ENCODE measurements around the gene CBARP. TPM values are rescaled to one million over a fixed set of nuclear protein-coding genes. Genes with fewer than 3 reads are reported as not detected.
A peak's percentile ranks its signal among the peaks of the same experiment; 100 is the strongest.
"Not testable (repeated sequence)": the region's sequence is repeated elsewhere in the genome, so short reads cannot be mapped to it uniquely, and the experiment has no call there.

The CBARP gene
- polyA plus RNA-seq, 6 donors from 2014 or later: not detected

GRCh38 chr19:1214299-1214861 lies 23.4 kb downstream of the CBARP start:
- no peaks in the 10 kb centered on the region for H3K27me3 Mint-ChIP-seq
- no peaks in the 10 kb centered on the region for H3K36me3 Mint-ChIP-seq
- H3K4me3 Mint-ChIP-seq: peak overlapping the region in 6 of 8 donors; percentile 66 to 90 (median 77)
- no peaks in the 10 kb centered on the region for H3K9me3 Mint-ChIP-seq
- H3K4me1 Mint-ChIP-seq: peaks cover 17 to 48% (median 38%) of the 10 kb centered on the region in 3 donors
- peak overlapping the region in 4 of 6 donors; percentile 90 to 98 (median 95) for H3K27ac Mint-ChIP-seq
- DNase-seq (no peak), ATAC-seq (ENCODE audit: low read depth in 2 of 2) (no peak)

- peaks cover 17 to 51% (median 39%) of the 10 kb centered on the region in 3 donors for H3K4me1 Mint-ChIP-seq
Observed at GRCh38 chr19:1213391-1214286, 24.2 kb downstream of the CBARP start.

GRCh38 chr19:1211494-1212234 lies 26.1 kb downstream of the CBARP start:
- Mint-ChIP-seq H3K4me1 (peaks cover 27 to 61% (median 49%) of the 10 kb centered on the region in 3 donors), H3K27me3 (no peaks in the 10 kb centered on the region), H3K4me3 (peak overlapping the region in 2 of 8 donors; percentile 61 to 77), H3K9me3 (no peaks in the 10 kb centered on the region), H3K36me3 (no peaks in the 10 kb centered on the region), H3K27ac (peak overlapping the region in 2 of 6 donors; percentile 15 to 53)
- ATAC-seq (ENCODE audit: low read depth in 2 of 2) (no peak), DNase-seq (no peak)

More at GRCh38 chr19:1213391-1214286, 24.2 kb downstream of the CBARP start:
- Mint-ChIP-seq H3K27me3 (no peaks in the 10 kb centered on the region), H3K9me3 (no peaks in the 10 kb centered on the region), H3K4me3 (peak overlapping the region; percentile 66 to 90 (median 77)), H3K36me3 (no peaks in the 10 kb centered on the region), H3K27ac (peak overlapping the region; percentile 90 to 98 (median 95))
- ATAC-seq (ENCODE audit: low read depth in 2 of 2): peak; percentile 94 to 95
- DNase-seq: peak; percentile 55

GRCh38 chr19:1210227-1210538 lies 27.6 kb downstream of the CBARP start:
- H3K36me3 Mint-ChIP-seq: no peaks in the 10 kb centered on the region
- H3K27ac Mint-ChIP-seq: no peak overlapping the region
- ATAC-seq (ENCODE audit: low read depth in 2 of 2) (no peak), DNase-seq (no peak)
- H3K4me1 Mint-ChIP-seq: peaks cover 32 to 56% (median 53%) of the 10 kb centered on the region in 3 donors
- peak overlapping the region in 3 of 8 donors; percentile 15 to 37 (median 22) for H3K4me3 Mint-ChIP-seq
- no peaks in the 10 kb centered on the region for H3K9me3 Mint-ChIP-seq
- no peaks in the 10 kb centered on the region for H3K27me3 Mint-ChIP-seq

GRCh38 chr19:1208830-1209229 lies 29.0 kb downstream of the CBARP start:
- not testable (repeated sequence) for DNase-seq; ATAC-seq (ENCODE audit: low read depth in 2 of 2); H3K27ac Mint-ChIP-seq; H3K27me3 Mint-ChIP-seq; H3K9me3 Mint-ChIP-seq; H3K36me3 Mint-ChIP-seq
- H3K4me1 Mint-ChIP-seq: peaks cover 28 to 55% (median 45%) of the 10 kb centered on the region in 3 donors
- peak overlapping the region; percentile 6 to 99 (median 50) for H3K4me3 Mint-ChIP-seq

DNA sequence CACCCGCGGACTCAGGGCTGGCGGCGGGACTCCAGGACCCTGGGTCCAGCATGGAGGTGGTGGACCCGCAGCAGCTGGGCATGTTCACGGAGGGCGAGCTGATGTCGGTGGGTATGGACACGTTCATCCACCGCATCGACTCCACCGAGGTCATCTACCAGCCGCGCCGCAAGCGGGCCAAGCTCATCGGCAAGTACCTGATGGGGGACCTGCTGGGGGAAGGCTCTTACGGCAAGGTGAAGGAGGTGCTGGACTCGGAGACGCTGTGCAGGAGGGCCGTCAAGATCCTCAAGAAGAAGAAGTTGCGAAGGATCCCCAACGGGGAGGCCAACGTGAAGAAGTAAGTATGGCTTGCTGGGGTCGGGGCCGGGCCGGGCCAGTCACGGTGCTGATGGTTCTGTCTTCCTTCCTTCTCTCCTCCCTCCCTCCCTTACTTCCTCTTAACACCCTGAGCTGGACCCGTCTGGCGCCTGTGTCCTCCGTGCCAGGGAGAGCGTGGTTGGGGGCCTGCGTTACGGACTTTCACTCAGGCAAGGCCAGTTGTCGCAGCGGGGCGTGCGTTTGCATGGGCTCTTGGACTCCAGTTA lies 30.8 kb downstream of the CBARP start:
- peak; percentile 47 for DNase-seq
- peak in 1 of 2 donors; percentile 4 for ATAC-seq (ENCODE audit: low read depth in 2 of 2)
- Mint-ChIP-seq H3K27me3 (no peaks in the 10 kb centered on the region), H3K27ac (peak overlapping the region; percentile 86 to 95 (median 90)), H3K36me3 (no peaks in the 10 kb centered on the region), H3K9me3 (no peaks in the 10 kb centered on the region), H3K4me3 (peak overlapping the region; percentile 92 to 99 (median 95)), H3K4me1 (peaks cover 25 to 44% (median 39%) of the 10 kb centered on the region in 3 donors)

- DNase-seq (no peak), ATAC-seq (ENCODE audit: low read depth in 2 of 2) (no peak)
- Mint-ChIP-seq H3K27me3 (no peaks in the 10 kb centered on the region), H3K36me3 (no peaks in the 10 kb centered on the region), H3K4me1 (peaks cover 20 to 40% (median 33%) of the 10 kb centered on the region in 3 donors), H3K9me3 (no peaks in the 10 kb centered on the region), H3K4me3 (peak overlapping the region; percentile 92 to 99 (median 95)), H3K27ac (peak overlapping the region; percentile 78 to 95 (median 87))
Observed at GRCh38 chr19:1206150-1206863, 31.5 kb downstream of the CBARP start.

DNA sequence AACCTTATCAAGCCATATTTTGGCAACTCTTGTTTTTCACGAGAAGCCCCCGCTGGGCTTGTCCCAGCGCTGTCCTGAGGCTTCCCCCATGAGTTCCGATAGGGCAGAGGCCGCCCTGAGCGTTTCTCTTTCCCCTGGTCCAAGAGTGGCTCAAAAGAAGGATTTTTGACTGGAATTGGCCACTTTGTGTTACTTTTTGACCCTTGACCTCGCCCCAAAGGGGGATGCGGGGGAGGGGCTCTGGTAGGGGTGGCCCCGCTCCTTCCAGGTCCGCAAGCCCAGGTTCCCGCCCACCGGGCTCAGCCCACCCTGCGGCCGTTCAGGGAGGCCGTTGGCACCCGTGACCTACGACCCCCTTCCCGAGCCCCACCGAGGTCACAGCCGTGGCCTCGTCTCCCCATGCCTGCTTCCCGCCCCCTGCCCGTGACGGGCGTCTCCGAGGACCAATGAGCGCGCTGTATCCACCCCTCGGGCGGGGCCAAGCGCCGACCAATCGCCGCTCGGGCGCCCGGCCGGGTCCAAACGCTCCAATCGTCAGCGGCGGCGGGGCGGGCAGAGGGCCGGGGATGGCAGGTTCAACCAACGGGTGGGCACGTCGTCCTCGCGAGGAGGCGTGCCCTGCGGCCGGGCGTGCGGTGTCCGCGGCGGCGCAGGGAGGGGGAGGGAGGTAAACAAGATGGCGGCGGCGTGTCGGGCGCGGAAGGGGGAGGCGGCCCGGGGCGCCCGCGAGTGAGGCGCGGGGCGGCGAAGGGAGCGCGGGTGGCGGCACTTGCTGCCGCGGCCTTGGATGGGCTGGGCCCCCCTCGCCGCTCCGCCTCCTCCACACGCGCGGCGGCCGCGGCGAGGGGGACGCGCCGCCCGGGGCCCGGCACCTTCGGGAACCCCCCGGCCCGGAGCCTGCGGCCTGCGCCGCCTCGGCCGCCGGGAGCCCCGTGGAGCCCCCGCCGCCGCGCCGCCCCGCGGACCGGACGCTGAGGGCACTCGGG lies 32.4 kb downstream of the CBARP start, which contains the start of gene STK11:
Gene STK11, plus strand, starts transcription at position 665 of the 986 bp plus-strand sequence. CDS start 1,136 bp downstream, outside the sequence.
- Mint-ChIP-seq H3K36me3 (no peaks in the 10 kb centered on the region), H3K4me3 (peak within 1 kb of the TSS; percentile 92 to 99 (median 95)), H3K4me1 (peaks cover 20 to 35% (median 30%) of the 10 kb centered on the region in 3 donors), H3K9me3 (no peaks in the 10 kb centered on the region), H3K27me3 (no peaks in the 10 kb centered on the region), H3K27ac (peak within 1 kb of the TSS; percentile 78 to 95 (median 87))
- ATAC-seq (ENCODE audit: low read depth in 2 of 2): peak; percentile 92
- peak; percentile 100 for DNase-seq

DNA sequence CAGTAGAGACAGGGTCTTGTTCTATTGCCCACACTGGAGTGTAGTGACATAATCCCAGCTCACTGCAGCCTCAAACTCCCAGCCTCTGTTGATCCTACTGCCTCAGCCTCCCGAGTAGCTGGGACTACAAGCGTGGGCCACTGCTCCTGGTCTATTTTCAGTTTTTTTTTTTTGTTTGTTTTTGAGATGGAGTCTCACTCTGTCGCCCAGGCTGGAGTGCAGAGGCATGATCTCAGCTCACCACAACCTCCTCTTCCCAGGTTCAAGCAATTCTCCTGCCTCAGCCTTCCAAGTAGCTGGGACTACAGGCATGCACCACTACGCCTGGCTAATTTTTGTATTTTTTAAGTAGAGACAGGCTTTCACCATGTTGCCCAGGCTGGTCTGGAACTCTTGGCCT lies 37.2 kb downstream of the CBARP start:
- not testable (repeated sequence) for H3K9me3 Mint-ChIP-seq; ATAC-seq (ENCODE audit: low read depth in 2 of 2); H3K27me3 Mint-ChIP-seq; H3K4me1 Mint-ChIP-seq; H3K4me3 Mint-ChIP-seq; H3K36me3 Mint-ChIP-seq; DNase-seq
- peak overlapping the region in 2 of 6 donors; percentile 60 to 69 for H3K27ac Mint-ChIP-seq

- H3K27me3 Mint-ChIP-seq: no peaks in the 10 kb centered on the region
- no peaks in the 10 kb centered on the region for H3K36me3 Mint-ChIP-seq
- no peaks in the 10 kb centered on the region for H3K9me3 Mint-ChIP-seq
- H3K4me3 Mint-ChIP-seq: no peak overlapping the region
- no peak overlapping the region for H3K27ac Mint-ChIP-seq
- peaks cover 0 to 4% (median 4%) of the 10 kb centered on the region in 3 donors for H3K4me1 Mint-ChIP-seq
- DNase-seq (no peak), ATAC-seq (ENCODE audit: low read depth in 2 of 2) (no peak)
Observed at GRCh38 chr19:1199531-1199930, 38.3 kb downstream of the CBARP start.

GRCh38 chr19:1189419-1189818 lies 48.4 kb downstream of the CBARP start:
- no peak for ATAC-seq (ENCODE audit: low read depth in 2 of 2)
- Mint-ChIP-seq H3K36me3 (no peaks in the 10 kb centered on the region), H3K4me3 (no peak overlapping the region), H3K27me3 (no peaks in the 10 kb centered on the region), H3K9me3 (no peaks in the 10 kb centered on the region), H3K4me1 (no peaks in the 10 kb centered on the region), H3K27ac (no peak overlapping the region)
- no peak for DNase-seq

All from naive B cell (primary cell).